NT2/D1 (cell line): ENCODE results near the gene SELENOI.

Source experiments
- YY1 ChIP-seq: IDR thresholded peaks from 2 replicates; pipeline ENCODE4 v1.6.1; 2011; ENCODE audit not compliant: insufficient read length, insufficient read depth
- ZNF274 ChIP-seq: IDR thresholded peaks from 2 replicates; pipeline ENCODE4 v1.6.1; 2011; ENCODE audit warnings: mild to moderate bottlenecking, low read depth, low read length

GRCh38 chr2:26410764-26411243, 64.9 kb downstream of the SELENOI start:
- TF ChIP-seq ZNF274, result no peak
- TF ChIP-seq YY1, result no peak
